GM21526 (cell line): ENCODE data around the gene DERA.
"Not testable (repeated sequence)": the region's sequence is repeated elsewhere in the genome, so short reads cannot be mapped to it uniquely, and the experiment has no call there.

Source experiments
- ATAC-seq: cut with Tn5 transposase; IDR thresholded peaks from one replicate; pipeline ENCODE4 v1.9.1; 2021; ENCODE audit warnings: moderate library complexity; ENCODE audit not compliant: unreplicated experiment, low FRiP score

The DERA gene

DNA sequence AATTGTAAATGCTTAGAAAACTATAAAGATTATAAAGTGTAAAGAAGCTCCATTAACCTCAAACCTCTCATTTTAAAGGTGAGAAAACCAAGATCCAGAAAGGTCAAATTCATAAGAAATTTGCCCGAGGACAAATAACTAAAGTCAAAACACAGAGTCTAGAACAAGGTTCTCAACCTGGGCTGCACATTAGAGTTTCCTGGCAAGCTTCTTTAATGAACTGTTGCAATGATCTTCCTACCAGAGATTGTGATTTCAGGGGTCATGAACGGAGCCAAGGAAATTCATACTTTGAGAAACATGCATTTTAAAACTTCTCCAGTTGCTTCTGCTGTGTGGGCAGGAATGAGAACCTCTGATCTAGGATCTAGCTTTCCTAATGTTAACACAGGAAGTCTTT lies 86.8 kb downstream of the DERA start:
- ATAC-seq, result no peak

GRCh38 chr12:16002880-16003279 lies 91.7 kb downstream of the DERA start:
- ATAC-seq, result no peak

GRCh38 chr12:16003460-16003859 lies 92.3 kb downstream of the DERA start:
- no peak for ATAC-seq

- no peak for ATAC-seq
These were observed 95.6 kb downstream of the DERA start for GRCh38 chr12:16006752-16007151.

DNA sequence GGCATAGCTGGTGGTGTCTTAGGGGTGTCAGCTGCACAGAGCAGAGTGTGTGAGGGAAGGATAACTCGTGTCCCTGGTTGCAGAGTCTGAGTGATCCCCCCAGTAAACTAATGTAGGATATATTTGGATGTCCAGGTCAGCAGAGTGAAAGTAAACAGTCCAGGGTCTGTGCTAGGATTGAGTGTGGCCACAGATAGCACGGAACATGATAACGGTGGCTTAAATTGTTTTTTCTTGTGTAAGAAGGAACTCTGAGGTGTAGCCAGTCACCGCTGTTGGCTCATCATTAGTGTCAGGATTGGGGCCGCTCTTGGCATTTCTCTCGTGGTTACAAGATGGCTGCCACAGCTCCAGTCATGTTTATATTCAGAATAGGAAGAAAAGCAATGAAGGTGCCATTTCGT lies 97.3 kb downstream of the DERA start:
- no peak for ATAC-seq

DNA sequence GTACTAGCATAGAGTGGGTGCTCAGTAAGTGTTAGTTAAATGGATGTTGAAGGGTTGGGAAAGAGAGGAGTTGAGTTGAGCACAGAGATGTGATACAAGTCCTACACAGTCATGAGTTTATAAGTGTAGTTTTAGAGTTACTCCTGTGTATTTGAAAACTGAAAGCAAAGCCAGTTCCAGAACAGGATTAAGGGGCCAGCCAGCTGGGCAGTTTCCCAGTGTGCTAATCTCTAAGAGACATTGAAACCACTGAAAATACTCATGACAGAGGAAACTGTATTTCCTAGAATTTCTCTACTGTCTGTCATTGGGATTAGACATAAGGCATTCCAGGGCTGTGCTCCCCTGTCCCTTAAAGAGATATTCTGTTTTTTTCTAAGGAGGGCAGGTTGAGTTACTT lies 101.0 kb downstream of the DERA start:
- ATAC-seq, result no peak

DNA sequence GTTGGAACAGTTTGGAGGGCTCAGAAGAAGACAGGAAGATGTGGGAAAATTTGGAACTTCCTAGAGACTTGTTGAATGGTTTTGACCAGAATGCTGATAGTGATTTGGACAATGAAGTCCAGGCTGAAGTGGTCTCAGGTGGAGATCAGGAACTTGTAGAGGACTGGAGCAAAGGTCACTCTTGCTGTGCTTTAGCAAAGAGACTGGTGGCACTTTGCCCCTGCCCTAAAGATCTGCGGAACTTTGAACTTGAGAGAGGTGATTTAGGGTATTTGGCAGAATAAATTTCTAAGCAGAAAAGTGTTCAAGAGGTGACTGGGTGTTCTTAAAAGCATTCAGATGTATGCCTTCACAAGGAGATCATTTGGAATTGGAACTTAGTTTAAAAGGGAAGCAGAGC lies 102.6 kb downstream of the DERA start:
- not testable (repeated sequence) for ATAC-seq

DNA sequence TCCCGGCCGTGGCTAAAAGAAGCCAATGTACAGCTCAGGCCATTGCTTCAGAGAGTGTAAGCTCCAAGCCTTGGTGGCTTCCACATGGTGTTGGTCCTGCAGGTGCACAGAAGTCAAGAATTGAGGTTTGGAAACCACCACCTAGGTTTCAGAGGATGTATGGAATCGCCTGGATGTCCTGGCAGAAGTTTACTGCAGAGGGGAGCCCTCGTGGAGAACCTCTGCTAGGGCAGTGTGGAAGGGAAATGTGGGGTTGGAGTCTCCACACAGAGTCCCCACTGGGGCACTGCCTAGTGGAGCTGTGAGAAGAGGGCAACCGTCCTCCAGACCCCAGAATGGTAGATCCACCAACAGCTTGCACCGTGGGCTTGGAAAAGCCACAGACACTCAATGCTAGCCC lies 103.3 kb downstream of the DERA start:
- ATAC-seq, result not testable (repeated sequence)

DNA sequence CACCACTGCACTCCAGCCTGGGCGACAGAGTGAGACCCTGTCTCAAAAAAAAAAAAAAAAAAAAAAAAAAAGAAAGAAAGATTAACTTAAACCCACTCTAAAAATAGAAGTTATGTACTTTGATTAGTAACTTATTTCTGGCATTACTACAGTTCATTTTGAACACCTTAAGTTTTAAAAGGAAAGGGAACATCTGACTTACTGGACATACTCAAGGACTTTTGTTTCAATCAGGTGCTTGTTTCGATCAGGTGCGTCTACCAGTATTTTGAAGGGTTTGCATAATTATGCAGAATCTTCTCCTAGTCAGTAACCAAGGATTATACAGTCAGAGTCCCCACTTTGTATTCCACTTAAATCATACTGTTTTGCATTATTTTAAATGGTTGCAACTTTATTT lies 105.6 kb downstream of the DERA start:
- ATAC-seq, result no peak

- ATAC-seq, result no peak
These were observed 107.2 kb downstream of the DERA start for GRCh38 chr12:16018306-16018705.

- no peak for ATAC-seq
These were observed 108.0 kb downstream of the DERA start for GRCh38 chr12:16019136-16019535.

- no peak for ATAC-seq
These were observed 108.9 kb downstream of the DERA start for GRCh38 chr12:16020031-16020430.

DNA sequence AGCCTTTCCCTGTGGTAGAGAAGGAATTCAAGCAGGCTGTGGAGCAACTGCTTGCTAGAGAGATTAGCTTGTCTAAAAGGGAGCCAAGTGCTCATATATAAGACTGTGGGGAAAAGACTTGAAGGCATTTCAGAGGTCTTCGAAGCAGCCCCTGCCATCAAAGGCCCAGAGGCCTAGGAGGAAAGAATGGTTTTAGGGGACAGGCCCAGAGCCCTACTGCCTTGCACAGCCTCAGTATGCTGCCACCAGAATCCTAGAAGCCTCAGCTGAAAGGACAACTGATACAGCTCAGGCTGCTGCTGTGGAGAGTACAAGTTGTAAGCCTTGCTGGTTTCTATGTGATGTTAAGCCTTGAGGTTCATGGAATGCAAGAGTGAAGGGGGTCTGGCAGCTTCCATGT lies 109.9 kb downstream of the DERA start:
- no peak for ATAC-seq

- ATAC-seq, result no peak
These were observed 110.5 kb downstream of the DERA start for GRCh38 chr12:16021676-16022075.

DNA sequence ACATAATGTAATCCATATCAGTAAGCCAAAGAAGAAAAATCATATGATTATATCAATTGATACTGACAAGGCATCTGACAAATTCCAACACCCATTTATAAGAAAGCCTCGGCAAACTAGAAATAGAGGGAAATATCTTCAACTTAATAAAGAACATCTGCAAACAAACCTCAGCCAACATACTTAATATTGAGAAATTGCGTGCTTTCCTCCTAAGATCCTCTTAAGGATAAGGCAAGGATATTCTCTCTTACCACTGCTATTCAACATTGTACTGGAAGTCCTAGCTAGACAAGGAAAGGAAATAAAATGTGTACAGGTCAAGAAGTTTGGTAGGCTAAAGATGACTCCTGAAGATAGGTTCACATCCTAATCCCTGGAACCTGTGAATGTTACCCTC lies 115.9 kb downstream of the DERA start:
- ATAC-seq, result no peak

DNA sequence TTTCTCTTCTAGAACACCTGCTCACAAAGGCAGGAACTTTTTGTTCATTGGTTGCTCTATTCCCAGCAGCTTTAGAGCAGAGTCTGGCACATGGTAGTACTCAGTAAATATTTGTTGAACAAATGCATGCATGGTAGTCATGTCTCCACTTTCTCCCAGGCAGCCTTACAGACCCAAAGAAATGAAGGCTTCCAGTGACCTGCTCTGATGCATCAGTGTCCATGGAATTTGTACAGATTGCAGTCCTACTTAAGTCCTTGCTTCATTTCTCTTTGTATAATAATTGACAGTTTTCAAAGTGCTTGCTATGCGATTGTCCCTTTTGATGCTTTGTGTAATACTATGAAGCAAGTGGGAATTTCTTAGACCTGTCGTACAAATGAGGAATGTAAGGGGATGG lies 119.6 kb downstream of the DERA start:
- ATAC-seq, result no peak

- ATAC-seq, result no peak
These were observed 123.1 kb downstream of the DERA start for GRCh38 chr12:16034136-16034817.

GRCh38 chr12:16036073-16036472 lies 124.9 kb downstream of the DERA start:
- ATAC-seq, result no peak

- ATAC-seq, result no peak
These were observed 126.4 kb downstream of the DERA start for GRCh38 chr12:16037533-16037932.

DNA sequence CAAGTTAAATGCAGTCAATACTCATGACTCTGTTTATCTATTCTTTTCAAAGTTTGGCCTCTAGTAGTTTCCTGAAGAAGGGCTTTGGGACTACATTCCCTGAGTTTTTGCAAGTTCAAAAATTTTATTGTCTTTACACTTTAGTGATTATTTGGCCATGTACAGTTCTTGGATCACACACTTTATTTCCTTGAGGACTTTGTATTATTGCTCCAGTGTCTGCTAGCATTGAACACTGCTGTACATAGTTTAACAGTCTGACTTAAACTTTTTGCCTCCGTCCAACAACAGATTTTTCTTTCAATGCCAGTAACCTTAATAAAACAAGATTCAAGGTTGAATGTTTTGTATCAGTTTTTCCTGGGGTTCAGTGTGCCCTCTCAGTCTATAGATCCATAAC lies 132.3 kb downstream of the DERA start:
- no peak for ATAC-seq

DNA sequence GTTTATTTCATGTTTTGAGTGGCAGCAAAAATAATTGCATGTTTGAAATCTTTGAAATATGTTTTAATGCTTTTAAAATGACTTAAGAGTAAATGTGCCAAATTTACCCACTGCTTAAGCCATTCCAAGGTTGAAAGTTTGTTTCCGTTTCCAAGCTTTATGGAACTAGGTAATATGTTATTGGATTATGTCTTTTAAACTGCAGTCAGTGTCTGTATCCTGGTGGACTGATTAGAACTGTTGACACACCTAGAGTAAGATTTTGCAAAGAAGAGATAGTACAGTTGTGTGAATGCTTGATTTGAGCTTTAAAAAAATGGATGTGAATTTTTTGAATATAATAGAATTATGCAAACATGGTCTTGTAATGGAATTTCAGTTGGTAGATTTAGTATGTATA lies 135.1 kb downstream of the DERA start:
- ATAC-seq, result no peak

DNA sequence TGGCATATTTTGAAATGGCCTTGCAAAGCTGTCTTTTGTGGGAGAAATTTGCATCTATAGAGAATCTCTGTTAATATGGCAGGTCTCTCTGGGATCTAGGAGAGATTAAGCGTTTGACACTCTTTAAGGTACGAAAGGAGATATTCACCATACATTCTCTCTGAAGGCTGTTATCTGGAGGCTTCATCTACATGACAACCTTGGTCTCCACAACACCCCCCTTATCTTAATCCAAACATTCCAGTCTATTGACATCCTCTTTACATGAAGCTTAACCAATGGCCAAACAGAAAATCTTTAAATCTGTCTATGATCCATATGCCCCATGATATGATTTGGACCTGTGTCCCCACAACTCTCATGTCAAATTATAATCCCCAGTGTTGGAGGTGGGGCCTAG lies 137.4 kb downstream of the DERA start:
- ATAC-seq, result no peak

DNA sequence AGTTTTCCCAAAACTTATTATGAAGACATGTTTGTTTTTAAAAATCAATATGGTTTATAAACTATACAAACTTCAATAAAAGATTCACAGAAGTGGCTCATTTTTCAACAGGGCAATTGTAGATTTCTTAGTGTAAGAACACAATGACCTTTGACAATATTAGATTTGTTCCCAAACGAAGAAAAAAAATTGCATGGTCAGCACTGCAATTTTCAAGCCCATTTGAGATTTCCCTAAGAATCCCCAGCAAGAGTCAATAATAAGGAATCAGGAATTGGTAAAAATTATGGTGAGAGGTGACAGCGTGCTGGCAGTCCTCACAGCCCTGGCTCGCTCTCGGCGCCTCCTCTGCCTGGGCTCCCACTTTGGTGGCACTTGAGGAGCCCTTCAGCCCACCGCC lies 145.8 kb downstream of the DERA start:
- ATAC-seq, result no peak
